ENCODE measurements around the gene NSG1.

NSG1 gene

DNA sequence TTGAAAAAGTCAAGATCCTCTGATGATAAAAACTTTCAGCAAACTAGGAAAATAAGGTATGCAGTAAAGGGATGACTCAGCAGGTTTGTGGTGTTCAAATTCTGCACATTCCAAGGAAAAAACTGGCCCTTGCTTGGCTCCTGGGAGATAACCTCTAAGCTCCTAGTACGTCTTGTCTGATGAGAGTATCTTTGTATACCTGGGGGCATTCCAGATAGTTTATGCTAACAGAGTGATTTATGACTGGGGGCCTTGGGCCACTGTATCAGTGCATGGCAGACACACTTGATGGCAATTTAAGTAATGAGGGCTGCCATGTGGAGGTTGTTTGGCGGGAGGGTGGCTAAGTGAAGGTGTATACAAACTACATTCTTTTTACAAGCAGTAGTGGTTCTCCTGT is 56.9 kb downstream of the NSG1 start:
- TF ChIP-seq, protein P1, sequence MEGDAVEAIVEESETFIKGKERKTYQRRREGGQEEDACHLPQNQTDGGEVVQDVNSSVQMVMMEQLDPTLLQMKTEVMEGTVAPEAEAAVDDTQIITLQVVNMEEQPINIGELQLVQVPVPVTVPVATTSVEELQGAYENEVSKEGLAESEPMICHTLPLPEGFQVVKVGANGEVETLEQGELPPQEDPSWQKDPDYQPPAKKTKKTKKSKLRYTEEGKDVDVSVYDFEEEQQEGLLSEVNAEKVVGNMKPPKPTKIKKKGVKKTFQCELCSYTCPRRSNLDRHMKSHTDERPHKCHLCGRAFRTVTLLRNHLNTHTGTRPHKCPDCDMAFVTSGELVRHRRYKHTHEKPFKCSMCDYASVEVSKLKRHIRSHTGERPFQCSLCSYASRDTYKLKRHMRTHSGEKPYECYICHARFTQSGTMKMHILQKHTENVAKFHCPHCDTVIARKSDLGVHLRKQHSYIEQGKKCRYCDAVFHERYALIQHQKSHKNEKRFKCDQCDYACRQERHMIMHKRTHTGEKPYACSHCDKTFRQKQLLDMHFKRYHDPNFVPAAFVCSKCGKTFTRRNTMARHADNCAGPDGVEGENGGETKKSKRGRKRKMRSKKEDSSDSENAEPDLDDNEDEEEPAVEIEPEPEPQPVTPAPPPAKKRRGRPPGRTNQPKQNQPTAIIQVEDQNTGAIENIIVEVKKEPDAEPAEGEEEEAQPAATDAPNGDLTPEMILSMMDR (IDR thresholded peaks at IDR 0.05), result no peak

GRCh38 chr4:4446434-4446833 is 59.5 kb downstream of the NSG1 start:
- TF ChIP-seq, protein P1 (IDR thresholded peaks at IDR 0.05), result no peak

- TF ChIP-seq, protein P1 (IDR thresholded peaks at IDR 0.05), result no peak
These were observed 68.4 kb downstream of the NSG1 start for GRCh38 chr4:4455210-4455865.

DNA sequence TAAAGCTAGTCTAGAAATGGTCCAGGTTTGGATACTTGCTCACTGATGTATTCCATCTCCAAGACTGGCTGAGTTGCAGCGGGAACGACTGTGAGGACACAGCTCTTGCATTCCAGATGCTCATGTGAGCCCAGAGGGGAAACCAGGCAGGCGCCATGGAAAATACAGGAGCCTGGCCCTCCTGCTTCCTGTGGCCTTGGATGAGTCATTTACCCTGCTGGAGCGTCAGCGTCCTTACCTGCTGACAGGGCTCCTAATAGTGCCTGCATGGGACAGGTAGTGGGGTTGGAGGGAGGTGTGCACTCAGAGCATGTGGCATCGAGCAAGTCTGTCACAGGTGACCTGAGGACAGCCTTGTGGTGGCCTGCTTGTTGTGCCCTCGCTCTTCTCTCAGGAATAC is 69.4 kb downstream of the NSG1 start:
- TF ChIP-seq, protein P1 (IDR thresholded peaks at IDR 0.05), result no peak

DNA sequence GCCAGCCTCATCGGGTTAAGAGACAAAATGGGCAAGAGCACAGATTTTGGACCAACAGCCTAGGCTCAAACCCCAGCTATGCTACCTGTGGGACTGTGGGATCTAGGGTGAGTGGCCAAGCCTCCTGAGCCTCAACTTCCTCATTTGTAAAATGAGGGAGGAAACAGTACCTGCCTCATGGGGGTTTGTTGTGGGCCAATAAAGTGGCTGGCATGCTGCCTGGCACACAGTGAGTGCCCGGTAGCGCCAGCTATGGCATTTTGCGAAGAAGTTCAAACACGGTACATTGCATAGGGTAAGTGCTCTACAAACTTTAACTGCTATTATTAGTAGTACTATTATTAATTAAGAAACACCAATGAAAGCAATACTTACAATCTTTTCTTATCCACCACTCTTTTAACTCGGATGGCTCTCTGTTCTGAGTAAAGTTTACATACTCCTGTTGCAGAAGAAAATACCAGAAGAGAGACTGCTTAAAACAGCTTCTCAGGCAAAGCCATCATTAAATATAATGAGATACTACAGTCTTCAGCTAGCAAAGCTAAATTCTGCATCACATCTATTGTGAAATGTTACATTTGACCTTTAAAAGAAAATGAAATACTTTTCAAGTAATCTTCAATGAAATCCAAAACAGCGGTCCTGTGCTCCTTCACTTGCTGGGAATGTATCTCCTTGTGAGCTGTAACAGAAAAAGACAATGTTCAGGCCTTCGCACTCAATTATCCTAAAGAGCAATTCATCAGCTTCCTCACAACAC is 70.1 kb downstream of the NSG1 start:
- TF ChIP-seq, protein P1 (IDR thresholded peaks at IDR 0.05), result no peak

DNA sequence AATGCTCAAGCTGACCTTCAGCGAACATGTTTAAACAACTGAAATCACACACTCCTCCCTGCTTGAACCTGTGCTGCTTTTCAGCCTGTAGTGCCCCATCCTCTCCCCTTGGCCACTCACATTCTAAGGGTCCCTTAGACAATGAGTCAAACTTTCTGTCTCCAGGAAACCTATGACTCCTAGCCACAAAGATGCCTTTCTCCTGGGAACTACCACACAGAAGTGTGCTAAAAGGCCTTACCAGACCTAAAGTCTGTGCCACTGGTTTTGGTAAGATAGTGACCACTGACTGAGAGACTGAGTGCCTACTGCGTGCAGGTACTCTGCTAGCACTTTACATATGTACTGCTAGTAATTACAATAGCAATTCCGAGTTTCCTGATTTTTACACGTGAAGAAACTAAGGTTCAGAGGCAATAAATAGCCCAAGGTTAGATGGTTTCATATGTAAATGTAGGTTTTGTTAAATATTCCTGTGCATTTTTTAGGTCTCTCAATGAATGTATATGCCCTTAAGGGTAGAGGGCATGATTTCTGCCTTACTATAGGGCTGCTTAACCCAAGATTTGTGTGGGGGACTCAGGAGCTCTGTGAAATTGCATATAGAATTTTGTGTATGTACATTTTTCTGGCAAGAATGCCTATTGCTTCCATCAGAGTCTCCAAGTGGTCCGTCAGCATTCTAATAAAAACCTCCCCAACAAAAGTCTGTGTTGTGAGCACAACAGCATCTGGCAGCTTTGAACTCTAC is 71.1 kb downstream of the NSG1 start:
- TF ChIP-seq, protein P1 (IDR thresholded peaks at IDR 0.05), result no peak

GRCh38 chr4:4459181-4459580 is 72.3 kb downstream of the NSG1 start:
- TF ChIP-seq, protein P1 (IDR thresholded peaks at IDR 0.05), result no peak
